Colon (tissue), 2 donors: Measurements from ENCODE around the gene GNA12.
"Not testable (repeated sequence)": the region's sequence is repeated elsewhere in the genome, so short reads cannot be mapped to it uniquely, and the experiment has no call there.

Experiments used
- FAIRE-seq: peaks from 2 replicates; lab custom pipeline; 2012; peaks lifted over from hg19 to GRCh38; lab: Jason Lieb, UNC
- donor health status: control.
- donor health status: control.

GNA12 gene

DNA sequence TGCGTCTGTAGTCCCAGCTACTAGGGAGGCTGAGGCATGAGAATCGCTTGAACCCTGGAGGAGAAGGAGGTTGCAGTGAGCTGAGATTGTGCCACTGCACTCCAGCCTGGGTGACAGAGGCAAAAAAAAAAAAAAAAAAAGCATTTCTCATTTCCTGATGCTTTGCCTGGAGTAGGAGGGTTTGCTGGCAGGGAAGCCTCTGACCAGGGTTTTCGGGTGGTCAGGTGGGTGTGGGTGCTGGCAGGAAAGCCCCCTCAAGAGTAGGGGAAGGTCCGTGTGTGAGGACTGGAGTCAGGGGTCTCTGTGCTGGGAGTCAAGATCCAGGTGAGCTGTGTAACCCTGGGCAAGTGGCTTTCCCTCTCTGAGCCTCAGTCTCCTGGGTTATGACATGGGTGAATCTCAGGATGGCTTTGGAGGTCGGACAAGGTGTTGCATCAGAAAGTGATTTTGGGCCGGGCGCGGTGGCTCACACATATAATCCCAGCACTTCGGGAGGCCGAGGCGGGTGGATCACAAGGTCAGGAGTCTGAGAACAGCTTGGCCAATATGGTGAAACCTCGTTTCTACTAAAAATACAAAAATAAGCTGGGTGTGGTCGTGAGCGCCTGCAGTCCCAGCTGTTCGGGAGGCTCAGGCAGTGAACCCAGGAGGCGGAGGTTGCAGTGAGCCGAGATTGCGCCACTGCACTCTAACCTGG is 152.9 kb downstream of the GNA12 start:
- no peak for FAIRE-seq

DNA sequence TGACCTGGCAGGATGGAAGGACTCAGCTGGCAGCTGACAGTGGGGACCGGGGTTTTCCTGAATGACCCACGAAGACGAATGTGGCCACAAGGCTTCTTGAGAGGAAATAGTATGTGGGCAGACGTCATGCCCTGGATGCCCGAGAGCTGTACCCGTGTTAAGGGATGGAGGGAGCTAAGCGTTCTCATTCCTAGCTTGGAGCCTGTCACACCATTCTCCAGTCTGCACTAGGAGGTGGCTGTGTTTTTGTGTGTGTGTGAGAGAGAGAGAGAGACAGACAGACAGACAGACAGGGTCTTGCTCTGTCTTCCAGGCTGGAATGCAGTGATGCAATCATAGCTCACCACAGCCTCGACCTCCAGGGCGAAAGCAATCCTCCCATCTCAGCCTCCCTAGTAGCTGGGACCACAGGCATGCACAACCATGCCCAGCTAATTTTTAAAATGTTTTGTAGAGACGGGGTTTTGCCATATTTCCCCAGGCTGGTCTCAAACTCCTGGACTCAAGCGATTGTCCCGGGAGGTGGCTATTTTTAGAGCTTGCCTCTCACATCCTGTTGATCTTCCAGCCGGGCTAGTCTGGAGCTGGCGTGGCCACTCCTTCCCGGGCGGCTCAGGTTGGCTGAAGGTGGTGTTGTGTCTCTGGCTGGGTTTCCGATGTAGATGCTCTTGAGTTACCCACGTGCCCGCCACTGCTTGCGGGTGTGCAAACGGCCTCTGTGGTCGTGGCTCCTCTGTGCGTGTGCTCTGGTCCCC is 154.0 kb downstream of the GNA12 start:
- FAIRE-seq: no peak

DNA sequence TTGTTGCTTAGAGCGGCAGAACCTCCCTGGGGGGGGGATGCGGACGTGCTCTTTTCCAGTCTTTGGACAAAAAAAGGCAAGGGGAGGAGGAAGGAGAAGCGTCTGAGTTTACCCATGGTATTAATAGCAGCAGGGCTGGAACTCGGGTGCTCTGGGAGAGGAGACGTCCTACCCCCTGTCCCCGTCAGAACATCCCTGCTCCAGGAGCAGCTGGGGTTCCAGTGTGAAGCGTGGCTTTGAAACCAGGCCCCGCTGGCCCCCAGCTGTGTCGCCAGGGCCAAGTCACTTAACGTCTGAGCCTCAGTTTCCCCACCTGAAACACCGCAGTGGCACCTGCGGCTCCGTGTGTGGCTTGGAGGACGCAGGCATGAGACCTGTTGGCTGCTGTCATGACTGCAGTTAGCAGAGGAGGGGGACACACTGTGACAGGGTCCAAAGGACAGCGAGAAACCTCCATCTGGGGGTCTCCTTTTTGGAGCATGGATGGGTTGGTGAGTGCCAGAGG is 154.7 kb downstream of the GNA12 start:
- FAIRE-seq: no peak

DNA sequence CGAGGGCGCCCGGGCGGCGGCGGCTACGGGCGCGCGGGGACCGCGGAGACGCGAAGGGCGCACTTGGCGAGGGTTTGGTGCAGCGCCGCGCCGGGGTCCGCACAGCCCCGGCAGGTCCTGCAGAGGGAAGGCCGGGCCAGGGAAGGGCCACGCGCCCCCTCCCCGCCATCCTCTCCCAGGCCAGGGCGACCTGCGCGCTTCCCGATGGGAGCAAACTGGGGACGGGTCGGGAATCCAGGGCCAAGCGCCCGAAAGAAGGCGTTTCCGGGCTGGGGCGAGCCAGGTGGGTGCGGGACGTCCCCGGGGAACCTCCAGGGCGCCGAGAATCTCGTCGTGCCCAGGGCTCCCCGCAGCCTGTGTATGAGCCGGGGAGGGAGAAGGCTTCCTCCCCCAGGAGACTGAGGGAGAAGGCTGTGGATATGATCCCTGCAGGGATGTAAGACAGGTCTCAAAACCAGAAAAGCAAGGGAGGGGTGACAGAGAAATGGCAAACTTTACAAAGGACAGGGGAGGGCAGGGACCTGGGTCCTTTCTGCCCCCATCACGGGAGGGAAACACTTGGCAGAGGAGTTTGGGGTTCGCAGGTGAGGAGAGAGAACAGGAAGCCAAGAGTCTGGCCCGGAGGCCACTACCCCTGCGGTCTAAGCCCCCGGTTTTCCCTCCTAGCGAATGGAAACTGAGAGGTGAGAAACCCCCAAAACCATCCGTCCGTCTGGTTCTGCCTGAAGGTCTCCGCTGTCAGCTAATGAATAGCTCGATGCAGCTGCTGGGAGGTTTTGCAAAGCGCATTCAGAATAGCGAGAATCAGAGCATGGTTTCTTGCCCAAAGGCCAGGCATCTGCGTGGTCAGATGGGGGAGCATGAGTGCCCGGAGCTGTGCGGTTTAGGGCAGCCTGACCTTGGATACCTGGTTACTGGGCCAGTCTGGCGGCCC is 155.4 kb downstream of the GNA12 start:
- FAIRE-seq: no peak

DNA sequence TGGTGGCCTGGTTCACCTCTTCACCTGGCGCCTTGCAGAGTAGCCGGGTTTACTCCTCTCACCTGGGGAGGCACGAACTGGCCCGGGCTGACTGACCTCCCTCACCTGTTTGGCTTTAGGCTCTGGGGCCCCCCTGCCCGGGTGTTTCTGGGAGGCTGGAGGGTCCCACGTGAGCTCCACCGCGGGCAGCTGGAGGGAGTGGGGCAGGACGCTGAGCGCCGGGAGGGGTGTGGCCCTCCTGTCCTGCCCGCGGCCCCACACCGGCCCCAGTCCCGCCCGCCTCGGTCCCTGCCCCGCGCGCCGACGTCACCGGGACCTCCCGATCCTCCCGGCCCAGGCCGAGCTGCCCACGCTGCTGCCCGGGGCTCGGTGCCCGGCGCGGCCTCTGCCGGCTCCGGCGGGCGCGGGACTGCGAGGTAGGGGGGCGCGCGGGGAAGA is 156.2 kb downstream of the GNA12 start, which contains the start of gene AMZ1:
Gene AMZ1 (plus strand): TSS at position 322 of the 438 bp plus-strand sequence. CDS start 12,250 bp downstream, outside the sequence.
- no peak for FAIRE-seq

DNA sequence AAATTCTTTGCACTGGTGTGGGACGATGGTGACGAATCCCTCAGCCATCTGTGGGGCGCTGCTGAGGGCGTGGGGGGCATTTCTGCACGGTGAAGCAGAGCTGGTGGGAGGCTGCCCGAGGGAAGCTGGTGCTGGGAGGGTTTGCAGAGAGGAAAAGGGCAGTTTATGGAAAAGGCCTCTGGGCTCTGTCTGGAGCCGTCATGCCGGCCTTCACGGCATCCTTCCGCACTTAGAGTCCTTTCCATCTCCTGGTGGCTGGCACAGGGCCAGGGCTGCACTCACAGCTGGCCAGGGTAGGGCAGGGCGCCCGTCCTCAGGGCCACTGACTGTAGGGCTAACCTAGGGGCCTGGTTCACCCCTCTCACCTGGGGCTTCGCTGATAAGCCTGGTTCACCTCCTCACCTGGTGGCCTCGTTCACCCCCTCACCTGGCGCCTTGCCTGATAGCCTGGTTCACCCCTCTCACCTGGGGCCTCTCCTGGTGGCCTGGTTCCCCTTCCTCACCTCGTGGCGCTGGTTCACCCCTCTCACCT is 156.7 kb downstream of the GNA12 start:
- no peak for FAIRE-seq

DNA sequence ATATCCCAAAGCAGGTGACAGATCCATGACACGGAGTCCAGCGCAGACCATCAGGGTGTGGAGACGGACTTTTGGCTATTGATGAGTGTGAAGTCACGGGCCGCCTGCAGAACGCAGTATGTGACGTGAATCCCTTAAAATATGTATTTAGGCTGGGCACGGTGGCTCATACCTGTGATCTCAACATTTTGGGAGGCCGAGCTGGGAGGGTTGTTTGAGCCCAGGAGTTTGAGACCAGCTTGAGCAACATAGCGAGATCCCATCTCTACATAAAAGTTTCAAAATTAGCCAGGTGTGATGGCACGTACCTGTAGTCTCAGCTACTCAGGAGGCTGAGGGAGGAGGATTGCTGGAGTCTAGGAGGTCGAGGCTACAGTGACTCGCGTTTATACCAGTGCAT is 158.0 kb downstream of the GNA12 start:
- no peak for FAIRE-seq

DNA sequence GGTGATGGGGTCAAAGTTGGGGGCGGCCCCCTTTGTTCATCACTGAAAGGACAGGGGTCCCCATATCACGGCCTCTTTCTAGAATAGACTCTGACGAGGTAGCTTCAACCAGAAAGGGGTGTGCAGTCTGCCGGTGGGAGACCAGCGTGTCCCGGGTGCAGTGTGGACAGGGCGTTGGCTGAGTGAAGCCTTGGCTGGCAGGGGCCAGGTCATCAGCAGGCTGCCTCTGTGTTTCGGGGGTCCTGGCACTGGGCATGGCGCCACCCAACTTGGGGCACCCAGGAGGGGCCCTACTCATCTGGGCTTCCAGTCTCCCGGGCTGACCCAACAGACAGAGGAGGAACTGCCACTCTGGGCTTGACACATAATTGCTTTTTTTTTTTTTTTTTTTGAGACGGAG is 159.6 kb downstream of the GNA12 start:
- no peak for FAIRE-seq

DNA sequence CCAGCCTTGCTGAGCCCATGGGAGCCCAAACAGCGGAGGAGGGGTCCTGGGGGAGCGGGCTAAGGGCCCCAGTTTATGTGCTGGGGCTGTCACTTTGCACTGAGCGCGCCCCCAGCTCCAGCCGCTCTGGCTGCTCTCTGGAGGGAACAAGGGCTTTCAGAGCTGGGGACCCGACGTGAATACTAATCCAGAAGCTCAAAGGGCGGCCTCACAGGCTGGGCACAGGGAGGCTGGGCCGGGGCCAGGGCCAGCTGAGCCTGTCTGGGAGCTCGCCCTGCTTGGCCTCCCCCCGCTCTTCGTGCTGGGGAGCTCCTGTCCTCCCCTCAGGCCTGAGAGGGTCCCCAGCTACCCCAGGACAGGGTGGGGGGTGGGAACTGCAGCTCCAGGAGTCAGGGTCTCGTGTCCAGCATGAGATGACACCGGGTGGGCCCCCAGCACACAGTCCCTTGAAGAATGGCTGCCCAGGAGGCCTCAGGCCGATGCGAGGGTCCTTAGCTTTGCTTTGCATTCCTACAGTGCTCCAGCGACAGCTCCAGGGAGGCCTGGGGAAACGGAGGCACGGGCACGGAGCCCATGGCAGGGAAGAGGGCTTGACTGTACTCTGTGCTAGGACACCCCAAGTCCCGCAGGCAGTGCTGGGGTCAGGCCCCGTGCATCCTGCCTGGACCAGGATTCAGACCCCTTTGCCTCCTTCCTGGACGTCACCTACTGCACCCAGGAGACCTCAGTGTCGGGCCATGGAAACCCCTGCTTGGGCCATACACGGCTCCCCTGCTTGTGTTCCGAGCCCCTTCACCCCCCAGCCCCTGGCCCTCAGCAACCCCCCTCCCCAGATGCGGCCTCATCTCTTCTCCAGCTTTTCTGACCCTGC is 161.9 kb downstream of the GNA12 start:
- no peak for FAIRE-seq

DNA sequence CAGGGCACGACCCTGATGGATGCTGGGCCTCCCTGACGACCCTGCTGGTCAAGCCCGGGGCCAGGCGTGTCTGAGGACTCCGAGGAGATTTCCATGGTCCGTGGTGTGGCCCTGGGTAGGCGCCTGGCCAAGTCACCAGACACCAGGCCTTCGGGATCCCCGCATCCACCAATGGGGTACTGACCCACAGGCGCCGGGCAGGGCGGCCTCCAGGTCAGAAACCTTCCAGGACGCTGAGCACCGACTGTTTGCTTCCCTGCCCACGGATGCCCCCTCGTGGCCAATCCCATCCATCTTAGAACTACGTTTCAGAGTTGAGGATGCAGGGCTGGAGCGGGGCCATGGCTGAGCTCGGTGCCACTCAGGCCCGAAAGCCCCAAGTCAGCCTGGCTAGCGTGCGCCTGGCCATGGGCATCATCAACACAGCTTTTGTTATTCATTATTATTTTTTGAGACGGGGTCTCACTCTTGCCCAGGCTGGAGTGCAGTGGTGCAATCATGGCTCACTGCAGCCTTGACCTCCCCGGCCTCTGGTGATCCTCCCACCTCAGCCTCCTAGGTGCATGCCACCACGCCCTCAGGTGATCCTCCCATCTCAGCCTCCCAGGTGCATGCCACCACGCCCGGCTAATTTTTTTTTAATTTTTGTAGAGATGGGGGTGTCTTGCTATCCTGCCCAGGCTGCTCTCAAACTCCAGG is 163.2 kb downstream of the GNA12 start:
- FAIRE-seq: no peak

DNA sequence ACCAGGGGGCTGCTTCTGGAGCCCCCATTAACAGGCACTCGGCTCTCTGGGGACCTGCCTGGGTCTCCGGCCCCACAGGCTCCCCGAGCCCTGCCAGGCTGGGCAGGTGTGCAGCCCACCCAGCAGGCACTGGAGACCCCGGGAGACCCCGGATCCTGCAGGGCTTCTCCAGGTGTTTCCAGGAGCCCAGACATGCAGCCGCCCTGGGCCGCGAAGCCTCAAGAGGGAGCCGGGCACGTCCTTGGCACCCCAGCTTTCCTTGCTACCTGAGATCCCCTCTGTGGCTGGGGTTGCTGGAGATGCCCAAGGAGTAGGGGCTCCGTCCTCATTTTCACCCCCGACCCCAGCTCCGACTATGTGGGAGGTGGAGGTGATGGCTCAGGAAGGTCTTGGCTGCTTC is 163.9 kb downstream of the GNA12 start:
- FAIRE-seq: no peak

DNA sequence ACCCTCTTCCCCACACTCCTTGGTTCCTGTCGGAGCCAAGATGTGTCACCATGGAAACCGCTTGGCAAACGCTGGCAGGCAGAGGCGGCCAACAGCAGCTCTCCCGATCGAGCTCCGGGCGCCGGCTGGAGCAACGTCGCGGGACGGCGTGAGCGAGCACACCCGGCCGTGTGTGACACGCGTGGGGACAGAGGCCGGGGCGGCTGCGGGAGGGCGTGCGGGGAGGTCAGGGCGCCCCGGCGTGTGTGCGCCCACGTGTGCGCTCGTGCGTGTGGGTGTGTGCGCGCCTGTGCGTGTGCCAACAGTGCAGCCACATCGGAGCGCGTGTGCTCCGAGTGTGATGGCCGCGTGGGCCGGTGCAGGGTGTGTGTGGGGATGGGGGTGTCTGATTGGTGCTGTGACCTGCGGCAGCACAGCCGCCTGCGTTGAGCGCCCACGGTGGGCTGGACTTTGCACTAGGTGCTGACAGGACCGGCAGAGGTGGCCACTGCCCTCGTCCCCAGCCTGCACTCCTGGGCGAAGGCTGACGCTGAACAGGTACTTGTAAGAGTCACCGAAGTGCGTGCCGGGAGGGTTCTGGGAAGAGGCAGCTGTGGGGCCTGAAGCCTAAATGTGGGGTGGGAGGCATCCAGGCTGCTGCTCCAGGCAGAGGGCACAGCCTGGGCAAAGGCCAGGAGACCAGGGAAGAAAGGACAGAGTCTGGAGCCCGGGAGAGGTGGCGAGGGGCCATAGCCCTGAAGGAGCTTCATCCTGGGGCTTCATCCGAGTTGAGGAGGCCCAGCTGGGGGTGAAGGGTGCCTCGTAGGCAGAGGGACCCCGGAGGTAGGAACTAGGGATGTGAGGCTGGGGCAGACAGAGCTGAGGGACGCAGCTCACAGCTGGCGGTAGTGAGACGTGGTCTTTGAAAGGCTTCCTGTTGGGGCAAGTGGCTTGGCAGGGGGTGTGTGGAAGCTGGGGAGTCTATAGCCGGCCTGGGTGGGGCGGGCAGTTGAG is 164.7 kb downstream of the GNA12 start:
- not testable (repeated sequence) for FAIRE-seq

DNA sequence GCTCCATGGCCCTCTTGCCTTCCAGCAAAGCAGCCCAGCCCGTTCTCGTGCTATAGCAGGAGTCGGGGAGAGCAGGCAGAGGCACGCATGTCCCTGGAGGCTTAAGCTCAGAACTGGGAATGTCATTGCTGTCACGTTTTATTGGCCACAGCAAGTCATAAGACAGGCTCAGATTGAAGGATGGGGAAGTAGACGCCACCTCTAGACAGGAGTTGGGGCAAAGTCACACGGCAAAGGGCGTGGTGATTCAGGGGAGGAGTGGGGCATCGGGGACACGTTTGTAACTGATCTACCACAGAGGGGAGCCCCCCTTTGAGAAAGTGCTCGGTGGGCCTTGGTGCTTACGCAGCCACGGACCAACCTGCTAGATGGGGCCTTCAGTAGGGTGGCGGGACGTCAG is 165.7 kb downstream of the GNA12 start:
- not testable (repeated sequence) for FAIRE-seq
